ENCODE results near the gene DUOX1.

Gene DUOX1

DNA sequence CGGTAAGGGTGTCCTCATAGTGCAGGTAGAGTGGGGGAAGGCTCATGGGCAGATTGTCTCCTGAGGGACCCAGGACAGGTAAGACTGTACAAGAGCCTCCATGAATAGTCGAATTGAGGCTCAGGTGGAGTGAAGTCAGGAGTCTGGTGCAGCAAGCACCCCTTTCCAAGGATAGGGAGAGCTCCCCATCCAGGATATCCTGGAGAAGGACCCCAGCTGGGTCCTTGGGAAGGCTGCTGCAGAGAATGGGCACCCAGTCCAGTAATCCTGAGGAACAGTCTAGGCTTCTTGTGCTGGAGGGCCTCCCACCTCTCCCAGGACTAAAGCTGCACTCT is 15.1 kb upstream of the DUOX1 start:
- Histone ChIP-seq H3K27ac (ENCODE audit: low read depth, low read length) (no peak overlapping the region), H3K27me3 (ENCODE audit: low read length) (no peaks in the 10 kb centered on the region)

GRCh38 chr15:45115312-45115820 is 14.4 kb upstream of the DUOX1 start:
- Histone ChIP-seq H3K9me3 (ENCODE audit: insufficient read depth, low read length) (no peaks in the 10 kb centered on the region), H4K20me1 (ENCODE audit: low read depth, low read length) (no peaks in the 10 kb centered on the region)

More for the DNA sequence above, 15.1 kb upstream of the DUOX1 start:
- no peaks in the 10 kb centered on the region for H3K79me2 ChIP-seq (ENCODE audit: insufficient read depth, low read length)
- H4K20me1 ChIP-seq (ENCODE audit: low read depth, low read length) = no peaks in the 10 kb centered on the region
- H3K36me3 ChIP-seq (ENCODE audit: low read length) = no peaks in the 10 kb centered on the region
- no peaks in the 10 kb centered on the region for H3K9me3 ChIP-seq (ENCODE audit: insufficient read depth, low read length)
- no peak overlapping the region for H3K9ac ChIP-seq (ENCODE audit: low read length)
- H2AFZ ChIP-seq (ENCODE audit: low read depth, low read length, severe bottlenecking) = no peak overlapping the region
- H3K9me2 ChIP-seq (replicated peaks; ENCODE audit: insufficient read depth, low read length) = no peaks in the 10 kb centered on the region
- H3K4me3 ChIP-seq (ENCODE audit: insufficient read depth, low read length, poor library complexity, severe bottlenecking) = no peak overlapping the region
- no peak overlapping the region for H3K4me2 ChIP-seq (ENCODE audit: low read depth, low read length, poor library complexity, severe bottlenecking)
- H3F3A ChIP-seq (ENCODE audit: insufficient read depth) = no peaks in the 10 kb centered on the region
- TF ChIP-seq, protein P1, sequence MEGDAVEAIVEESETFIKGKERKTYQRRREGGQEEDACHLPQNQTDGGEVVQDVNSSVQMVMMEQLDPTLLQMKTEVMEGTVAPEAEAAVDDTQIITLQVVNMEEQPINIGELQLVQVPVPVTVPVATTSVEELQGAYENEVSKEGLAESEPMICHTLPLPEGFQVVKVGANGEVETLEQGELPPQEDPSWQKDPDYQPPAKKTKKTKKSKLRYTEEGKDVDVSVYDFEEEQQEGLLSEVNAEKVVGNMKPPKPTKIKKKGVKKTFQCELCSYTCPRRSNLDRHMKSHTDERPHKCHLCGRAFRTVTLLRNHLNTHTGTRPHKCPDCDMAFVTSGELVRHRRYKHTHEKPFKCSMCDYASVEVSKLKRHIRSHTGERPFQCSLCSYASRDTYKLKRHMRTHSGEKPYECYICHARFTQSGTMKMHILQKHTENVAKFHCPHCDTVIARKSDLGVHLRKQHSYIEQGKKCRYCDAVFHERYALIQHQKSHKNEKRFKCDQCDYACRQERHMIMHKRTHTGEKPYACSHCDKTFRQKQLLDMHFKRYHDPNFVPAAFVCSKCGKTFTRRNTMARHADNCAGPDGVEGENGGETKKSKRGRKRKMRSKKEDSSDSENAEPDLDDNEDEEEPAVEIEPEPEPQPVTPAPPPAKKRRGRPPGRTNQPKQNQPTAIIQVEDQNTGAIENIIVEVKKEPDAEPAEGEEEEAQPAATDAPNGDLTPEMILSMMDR (IDR thresholded peaks at IDR 0.05; ENCODE audit: insufficient read depth, low read length, poor library complexity, severe bottlenecking) = no peak
- no peak for TF ChIP-seq EZH2phosphoT487 (conservative IDR thresholded peaks at IDR 0.05; ENCODE audit: low read length)

GRCh38 chr15:45116006-45116481 is 13.8 kb upstream of the DUOX1 start:
- no peaks in the 10 kb centered on the region for H3K79me2 ChIP-seq (ENCODE audit: insufficient read depth, low read length)
- H3K9me3 ChIP-seq (ENCODE audit: insufficient read depth, low read length) = no peaks in the 10 kb centered on the region
- H3F3A ChIP-seq (ENCODE audit: insufficient read depth) = no peaks in the 10 kb centered on the region
- H2AFZ ChIP-seq (ENCODE audit: low read depth, low read length, severe bottlenecking) = no peak overlapping the region
- H3K27ac ChIP-seq (ENCODE audit: low read depth, low read length) = no peak overlapping the region
- H3K4me2 ChIP-seq (ENCODE audit: low read depth, low read length, poor library complexity, severe bottlenecking) = no peak overlapping the region
- no peaks in the 10 kb centered on the region for H3K27me3 ChIP-seq (ENCODE audit: low read length)
- H3K9ac ChIP-seq (ENCODE audit: low read length) = no peak overlapping the region
- no peak overlapping the region for H3K4me3 ChIP-seq (ENCODE audit: insufficient read depth, low read length, poor library complexity, severe bottlenecking)
- no peaks in the 10 kb centered on the region for H3K9me2 ChIP-seq (replicated peaks; ENCODE audit: insufficient read depth, low read length)
- H4K20me1 ChIP-seq (ENCODE audit: low read depth, low read length) = no peaks in the 10 kb centered on the region
- TF ChIP-seq EZH2phosphoT487 (conservative IDR thresholded peaks at IDR 0.05; ENCODE audit: low read length) = no peak
- TF ChIP-seq, protein P1 (IDR thresholded peaks at IDR 0.05; ENCODE audit: insufficient read depth, low read length, poor library complexity, severe bottlenecking) = no peak
- no peaks in the 10 kb centered on the region for H3K36me3 ChIP-seq (ENCODE audit: low read length)

More at GRCh38 chr15:45115312-45115820, 14.4 kb upstream of the DUOX1 start:
- Histone ChIP-seq H3K79me2 (ENCODE audit: insufficient read depth, low read length) (no peaks in the 10 kb centered on the region), H3K9ac (ENCODE audit: low read length) (no peak overlapping the region), H3K4me2 (ENCODE audit: low read depth, low read length, poor library complexity, severe bottlenecking) (no peak overlapping the region), H3K27me3 (ENCODE audit: low read length) (no peaks in the 10 kb centered on the region), H3F3A (ENCODE audit: insufficient read depth) (no peaks in the 10 kb centered on the region), H3K36me3 (ENCODE audit: low read length) (no peaks in the 10 kb centered on the region), H3K9me2 (replicated peaks; ENCODE audit: insufficient read depth, low read length) (no peaks in the 10 kb centered on the region), H3K4me3 (ENCODE audit: insufficient read depth, low read length, poor library complexity, severe bottlenecking) (no peak overlapping the region), H3K27ac (ENCODE audit: low read depth, low read length) (no peak overlapping the region), H2AFZ (ENCODE audit: low read depth, low read length, severe bottlenecking) (no peak overlapping the region)
- TF ChIP-seq, protein P1 (IDR thresholded peaks at IDR 0.05; ENCODE audit: insufficient read depth, low read length, poor library complexity, severe bottlenecking) = no peak
- no peak for TF ChIP-seq EZH2phosphoT487 (conservative IDR thresholded peaks at IDR 0.05; ENCODE audit: low read length)

Measured in SU-DHL-6 (cell line).